ENCODE results near the gene PAX2. TPM values are rescaled to one million over a fixed set of nuclear protein-coding genes. Genes with fewer than 3 reads are reported as not detected.

Gene PAX2
- total and polyA plus RNA-seq, 2 of the 13 experiments (the other 11 are each of a cell fraction or from before 2014, with no cell fraction given), result not detected

DNA sequence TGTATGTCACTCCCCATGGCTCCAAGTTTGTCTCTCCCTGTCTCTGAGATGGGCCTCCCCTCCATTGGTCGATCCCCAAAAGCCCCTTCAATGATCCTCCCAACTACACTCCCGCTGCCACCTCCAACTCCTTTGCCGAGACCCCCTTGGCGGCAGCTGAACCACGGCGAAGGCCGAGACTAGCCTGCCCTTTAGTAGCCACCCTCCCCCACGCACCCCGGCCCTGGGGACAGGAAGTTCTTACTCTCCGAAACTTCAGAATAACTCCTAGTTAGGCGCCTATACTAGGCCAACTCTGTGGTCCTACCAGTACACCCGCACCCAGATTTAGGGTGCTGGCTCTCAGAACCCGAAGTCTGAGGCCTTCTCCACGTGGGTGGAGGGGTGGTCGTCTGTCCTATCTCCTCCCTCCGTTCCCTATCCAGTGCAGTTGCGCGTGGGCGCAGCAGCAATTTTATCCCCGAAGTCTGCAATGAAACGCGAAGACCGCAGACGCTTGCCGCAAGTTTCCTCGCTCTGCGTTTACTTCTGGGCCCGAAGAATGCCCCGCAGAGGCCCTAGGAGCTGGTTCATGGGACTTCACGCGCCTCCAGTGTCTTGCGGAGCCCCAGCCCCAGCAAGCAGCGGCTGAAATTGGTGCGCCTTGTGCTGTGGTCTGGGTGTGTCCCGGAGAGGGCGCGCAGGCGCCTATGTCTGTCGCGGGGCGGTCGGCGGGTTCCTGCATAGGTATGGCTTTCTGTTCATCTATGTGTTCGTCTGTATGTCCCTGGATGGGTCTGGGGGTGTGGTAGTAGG, 84.7 kb downstream of the PAX2 start:
- intact Hi-C loops (cut with micrococcal nuclease; ENCODE audit: unreplicated experiment), result loop anchor here (5.0 kb wide), 1 partner anchor 47 kb away; no protein-coding TSS in a partner anchor
- WGBS (ENCODE audit: low lambda C conversion rate), result 81% methylated on average over 44 of the region's 44 CpGs
- FAIRE-seq (no peak), ATAC-seq (no peak), DNase-seq (ENCODE audit: low spot score) (no peak)
- ChIA-PET POLR2A (no interaction called here), CTCF (ENCODE audit: low intra/inter-chr PET ratio, low total read pairs) (no interaction called here)
- H4K20me1 ChIP-seq (ENCODE audit: insufficient read depth, low read length), result no peaks in the 10 kb centered on the region
- H3K9me3 ChIP-seq (ENCODE audit: low read length), result no peaks in the 10 kb centered on the region
- in situ Hi-C loops (cut with HindIII; ENCODE audit: extremely low pct_ligation_motif_present, low pct_unique_long_range_greater_than_20kb), result no loop called here
- peaks cover 16 to 68% of the 10 kb centered on the region in 2 experiments for H3K27me3 ChIP-seq (ENCODE audit: control insufficient read depth in 1 of 2, insufficient read depth in 2 of 2, low read length in 2 of 2)
- no peaks in the 10 kb centered on the region for H3K79me2 ChIP-seq (ENCODE audit: insufficient read depth, low read length)
- no peak overlapping the region for H2AFZ ChIP-seq (ENCODE audit: low read length)
- no peaks in the 10 kb centered on the region for H3K36me3 ChIP-seq (replicated peaks in 1 of 2; ENCODE audit: control insufficient read depth in 1 of 2, insufficient read depth in 2 of 2, low read length in 2 of 2)
- H3K4me3 ChIP-seq (replicated peaks in 1 of 3; ENCODE audit: insufficient read depth in 1 of 3, low read depth in 2 of 3, low read length in 3 of 3), result no peak overlapping the region
- H3K4me2 ChIP-seq (ENCODE audit: low read depth, low read length), result no peak overlapping the region
- peaks cover 33% of the 10 kb centered on the region for H3K4me1 ChIP-seq (ENCODE audit: insufficient read depth, low read length)
- no peak overlapping the region for H3K27ac ChIP-seq (ENCODE audit: extremely low read length, insufficient read depth, low read length)
- H3K9ac ChIP-seq (ENCODE audit: insufficient read depth, low read depth, low read length), result no peak overlapping the region
- BruUV-seq (replicated peaks), result no TSS peak
- TF ChIP-seq, protein P1, sequence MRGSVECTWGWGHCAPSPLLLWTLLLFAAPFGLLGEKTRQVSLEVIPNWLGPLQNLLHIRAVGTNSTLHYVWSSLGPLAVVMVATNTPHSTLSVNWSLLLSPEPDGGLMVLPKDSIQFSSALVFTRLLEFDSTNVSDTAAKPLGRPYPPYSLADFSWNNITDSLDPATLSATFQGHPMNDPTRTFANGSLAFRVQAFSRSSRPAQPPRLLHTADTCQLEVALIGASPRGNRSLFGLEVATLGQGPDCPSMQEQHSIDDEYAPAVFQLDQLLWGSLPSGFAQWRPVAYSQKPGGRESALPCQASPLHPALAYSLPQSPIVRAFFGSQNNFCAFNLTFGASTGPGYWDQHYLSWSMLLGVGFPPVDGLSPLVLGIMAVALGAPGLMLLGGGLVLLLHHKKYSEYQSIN (CRISPR knock-in tag; IDR thresholded peaks at IDR 0.05; ENCODE audit: borderline replicate concordance), result no peak
- TF ChIP-seq, protein P2, sequence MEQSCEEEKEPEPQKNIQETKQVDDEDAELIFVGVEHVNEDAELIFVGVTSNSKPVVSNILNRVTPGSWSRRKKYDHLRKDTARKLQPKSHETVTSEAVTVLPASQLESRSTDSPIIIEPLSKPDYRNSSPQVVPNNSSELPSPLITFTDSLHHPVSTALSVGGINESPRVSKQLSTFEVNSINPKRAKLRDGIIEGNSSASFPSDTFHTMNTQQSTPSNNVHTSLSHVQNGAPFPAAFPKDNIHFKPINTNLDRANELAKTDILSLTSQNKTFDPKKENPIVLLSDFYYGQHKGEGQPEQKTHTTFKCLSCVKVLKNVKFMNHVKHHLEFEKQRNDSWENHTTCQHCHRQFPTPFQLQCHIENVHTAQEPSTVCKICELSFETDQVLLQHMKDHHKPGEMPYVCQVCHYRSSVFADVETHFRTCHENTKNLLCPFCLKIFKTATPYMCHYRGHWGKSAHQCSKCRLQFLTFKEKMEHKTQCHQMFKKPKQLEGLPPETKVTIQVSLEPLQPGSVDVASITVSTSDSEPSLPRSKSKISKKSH (CRISPR knock-in tag; IDR thresholded peaks at IDR 0.05; ENCODE audit: borderline replicate concordance), result no peak
- no peak for TF ChIP-seq JUNB (CRISPR knock-in tag; IDR thresholded peaks at IDR 0.05; ENCODE audit: borderline replicate concordance)
- TF ChIP-seq ZNF138 (CRISPR knock-in tag; IDR thresholded peaks at IDR 0.05; ENCODE audit: low read depth), result no peak
- no peak for TF ChIP-seq ZMYM4 (CRISPR knock-in tag; IDR thresholded peaks at IDR 0.05)
- TF ChIP-seq, protein P3, sequence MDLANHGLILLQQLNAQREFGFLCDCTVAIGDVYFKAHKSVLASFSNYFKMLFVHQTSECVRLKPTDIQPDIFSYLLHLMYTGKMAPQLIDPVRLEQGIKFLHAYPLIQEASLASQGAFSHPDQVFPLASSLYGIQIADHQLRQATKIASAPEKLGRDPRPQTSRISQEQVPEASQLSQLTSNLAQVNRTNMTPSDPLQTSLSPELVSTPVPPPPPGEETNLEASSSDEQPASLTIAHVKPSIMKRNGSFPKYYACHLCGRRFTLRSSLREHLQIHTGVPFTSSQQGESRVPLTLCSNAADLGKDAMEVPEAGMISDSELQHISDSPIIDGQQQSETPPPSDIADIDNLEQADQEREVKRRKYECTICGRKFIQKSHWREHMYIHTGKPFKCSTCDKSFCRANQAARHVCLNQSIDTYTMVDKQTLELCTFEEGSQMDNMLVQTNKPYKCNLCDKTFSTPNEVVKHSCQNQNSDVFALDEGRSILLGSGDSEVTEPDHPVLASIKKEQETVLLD (CRISPR knock-in tag; IDR thresholded peaks at IDR 0.05; ENCODE audit: low read depth), result no peak
- TF ChIP-seq, protein P4, sequence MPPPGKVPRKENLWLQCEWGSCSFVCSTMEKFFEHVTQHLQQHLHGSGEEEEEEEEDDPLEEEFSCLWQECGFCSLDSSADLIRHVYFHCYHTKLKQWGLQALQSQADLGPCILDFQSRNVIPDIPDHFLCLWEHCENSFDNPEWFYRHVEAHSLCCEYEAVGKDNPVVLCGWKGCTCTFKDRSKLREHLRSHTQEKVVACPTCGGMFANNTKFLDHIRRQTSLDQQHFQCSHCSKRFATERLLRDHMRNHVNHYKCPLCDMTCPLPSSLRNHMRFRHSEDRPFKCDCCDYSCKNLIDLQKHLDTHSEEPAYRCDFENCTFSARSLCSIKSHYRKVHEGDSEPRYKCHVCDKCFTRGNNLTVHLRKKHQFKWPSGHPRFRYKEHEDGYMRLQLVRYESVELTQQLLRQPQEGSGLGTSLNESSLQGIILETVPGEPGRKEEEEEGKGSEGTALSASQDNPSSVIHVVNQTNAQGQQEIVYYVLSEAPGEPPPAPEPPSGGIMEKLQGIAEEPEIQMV (CRISPR knock-in tag; IDR thresholded peaks at IDR 0.05; ENCODE audit: low read depth), result no peak
- TF ChIP-seq MED8 (CRISPR knock-in tag; IDR thresholded peaks at IDR 0.05; ENCODE audit: insufficient replicate concordance), result no peak
- TF ChIP-seq TRIM24 (CRISPR knock-in tag; IDR thresholded peaks at IDR 0.05), result no peak
- TF ChIP-seq ZBTB21 (CRISPR knock-in tag; IDR thresholded peaks at IDR 0.05), result no peak
- TF ChIP-seq, protein P5, sequence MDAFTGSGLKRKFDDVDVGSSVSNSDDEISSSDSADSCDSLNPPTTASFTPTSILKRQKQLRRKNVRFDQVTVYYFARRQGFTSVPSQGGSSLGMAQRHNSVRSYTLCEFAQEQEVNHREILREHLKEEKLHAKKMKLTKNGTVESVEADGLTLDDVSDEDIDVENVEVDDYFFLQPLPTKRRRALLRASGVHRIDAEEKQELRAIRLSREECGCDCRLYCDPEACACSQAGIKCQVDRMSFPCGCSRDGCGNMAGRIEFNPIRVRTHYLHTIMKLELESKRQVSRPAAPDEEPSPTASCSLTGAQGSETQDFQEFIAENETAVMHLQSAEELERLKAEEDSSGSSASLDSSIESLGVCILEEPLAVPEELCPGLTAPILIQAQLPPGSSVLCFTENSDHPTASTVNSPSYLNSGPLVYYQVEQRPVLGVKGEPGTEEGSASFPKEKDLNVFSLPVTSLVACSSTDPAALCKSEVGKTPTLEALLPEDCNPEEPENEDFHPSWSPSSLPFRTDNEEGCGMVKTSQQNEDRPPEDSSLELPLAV (CRISPR knock-in tag; conservative IDR thresholded peaks at IDR 0.05; ENCODE audit: low read depth), result no peak
- no peak for TF ChIP-seq ZSCAN12 (CRISPR knock-in tag; IDR thresholded peaks at IDR 0.05)
- TF ChIP-seq SAP130 (CRISPR knock-in tag; IDR thresholded peaks at IDR 0.05; ENCODE audit: low read depth), result no peak
- TF ChIP-seq ETV5 (CRISPR knock-in tag; IDR thresholded peaks at IDR 0.05; ENCODE audit: borderline replicate concordance), result no peak
- no peak for TF ChIP-seq AGO1 (IDR thresholded peaks at IDR 0.05; ENCODE audit: low read depth, low read length, poor library complexity, severe bottlenecking)
- no peak for TF ChIP-seq SP140L (CRISPR knock-in tag; IDR thresholded peaks at IDR 0.05; ENCODE audit: borderline replicate concordance)
- no peak for TF ChIP-seq CHD2 (IDR thresholded peaks at IDR 0.05; ENCODE audit: low read depth, low read length)

Measured in HepG2 (cell line).